NCI-H2196 (cell line): ENCODE measurements around the gene GRID1.

Experiments used
- DNase-seq: peaks from one replicate; lab custom pipeline; 2025; ENCODE audit not compliant: unreplicated experiment; lab: John Stamatoyannopoulos, UW

The GRID1 gene

DNA sequence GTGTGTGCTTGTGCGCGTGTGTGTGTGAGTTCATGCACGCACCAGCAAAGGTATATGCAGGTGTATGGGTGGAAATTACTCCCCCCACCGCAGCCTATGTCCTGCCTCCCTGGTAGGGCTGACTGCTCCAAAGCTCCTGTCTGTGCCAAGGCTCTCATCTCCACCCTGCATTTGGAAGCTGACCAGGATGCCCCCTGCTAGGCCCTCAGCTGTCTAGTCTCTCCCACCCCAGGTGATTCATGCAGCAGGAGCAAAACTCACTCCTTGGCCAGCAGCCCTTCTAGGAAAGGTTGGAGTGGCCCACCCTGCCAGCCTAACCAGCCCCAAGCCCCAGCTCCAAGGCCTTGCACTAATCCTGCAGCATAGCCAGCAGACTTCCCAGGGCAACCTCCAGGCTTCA lies 148.4 kb downstream of the GRID1 start:
- no peak for DNase-seq

DNA sequence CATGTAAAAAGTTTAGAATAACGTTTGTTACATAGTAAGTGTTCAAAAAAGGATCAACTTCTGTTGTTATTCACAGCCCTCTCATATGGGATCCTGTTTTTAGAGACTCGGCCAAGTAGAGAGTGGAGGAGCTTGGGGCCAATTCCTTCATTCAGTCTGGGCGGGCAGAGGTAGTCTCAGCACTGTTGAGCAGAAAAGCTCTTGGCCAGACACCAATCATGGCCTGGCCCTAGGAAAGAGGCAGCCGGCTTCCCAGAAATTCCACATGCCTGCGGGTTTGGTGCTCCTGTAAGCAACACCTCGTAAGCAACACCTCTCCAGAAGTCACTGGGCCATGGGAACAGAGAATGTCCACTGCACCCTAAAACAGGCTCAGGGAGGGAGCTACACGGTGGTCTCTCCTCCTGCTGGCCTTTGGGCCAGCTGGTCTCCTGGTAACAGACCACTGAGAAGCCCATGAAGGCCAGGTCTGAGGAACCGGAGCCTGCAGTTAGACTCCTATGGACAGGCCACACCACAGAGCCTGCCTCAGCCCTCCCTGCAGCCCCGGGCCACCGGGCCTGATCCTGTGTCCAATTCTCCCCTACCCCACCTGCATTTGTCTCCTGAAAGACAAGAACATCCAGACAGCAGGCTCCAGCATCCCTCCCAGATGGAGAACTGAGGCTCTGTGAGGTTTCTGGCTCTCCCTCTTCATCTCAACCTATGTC lies 149.1 kb downstream of the GRID1 start:
- no peak for DNase-seq

DNA sequence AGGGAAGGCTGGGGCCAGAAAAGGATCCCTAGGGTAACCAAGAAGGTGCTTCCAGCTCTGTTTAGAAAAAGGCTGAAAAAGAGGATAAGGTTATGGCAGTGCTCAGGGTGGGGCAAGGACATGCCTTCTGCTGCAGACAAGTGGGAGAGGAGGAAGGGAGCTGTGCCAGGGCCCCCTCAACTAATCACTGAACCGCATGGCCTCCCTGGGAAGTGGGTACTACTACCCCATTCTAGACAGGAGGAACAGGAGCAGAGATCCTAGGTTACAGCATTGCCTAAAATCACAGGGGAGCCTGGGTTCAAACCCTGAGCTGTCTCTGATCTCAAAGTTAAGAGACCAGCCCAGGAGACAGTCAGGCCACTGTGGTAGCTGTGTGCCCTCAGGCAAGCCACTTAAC lies 149.7 kb downstream of the GRID1 start:
- no peak for DNase-seq

DNA sequence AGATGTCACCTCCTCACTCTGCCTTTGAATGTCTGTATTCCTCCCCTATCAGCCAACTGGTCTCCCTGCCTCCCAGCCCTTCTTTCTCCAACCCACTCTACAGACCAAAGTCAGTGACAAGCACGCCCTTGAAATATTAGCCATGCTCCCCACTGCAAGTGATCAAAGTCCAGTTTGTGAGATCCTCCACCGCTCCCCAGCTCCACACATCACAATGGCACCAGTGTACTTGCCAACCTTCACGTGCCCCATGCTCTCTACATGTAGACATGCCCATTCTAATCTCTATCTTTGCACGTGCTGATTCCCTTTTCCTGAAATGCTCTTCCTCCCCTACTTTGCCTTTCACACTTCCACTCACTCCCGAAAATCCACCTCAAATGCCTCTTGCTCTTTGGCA lies 150.9 kb downstream of the GRID1 start:
- no peak for DNase-seq

DNA sequence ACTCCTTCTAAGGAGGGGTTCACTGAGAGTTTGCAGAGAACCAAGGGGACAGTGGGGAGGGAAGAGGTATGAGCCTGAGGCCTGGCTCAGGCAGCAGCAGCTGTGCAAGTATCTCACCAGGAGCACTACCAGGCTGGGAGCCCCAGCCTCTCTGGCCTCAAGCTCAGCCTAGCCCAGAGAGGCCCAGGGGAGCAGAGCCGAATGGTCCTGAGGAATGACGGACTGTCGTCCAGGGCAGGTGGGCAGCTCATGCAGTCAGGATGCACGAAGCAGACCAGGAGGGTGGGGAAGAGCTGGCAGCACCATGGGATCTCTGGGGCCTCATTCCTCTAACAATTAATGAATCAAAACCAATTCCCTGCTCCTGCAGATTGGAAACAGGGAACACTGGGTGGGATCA lies 151.5 kb downstream of the GRID1 start:
- no peak for DNase-seq

DNA sequence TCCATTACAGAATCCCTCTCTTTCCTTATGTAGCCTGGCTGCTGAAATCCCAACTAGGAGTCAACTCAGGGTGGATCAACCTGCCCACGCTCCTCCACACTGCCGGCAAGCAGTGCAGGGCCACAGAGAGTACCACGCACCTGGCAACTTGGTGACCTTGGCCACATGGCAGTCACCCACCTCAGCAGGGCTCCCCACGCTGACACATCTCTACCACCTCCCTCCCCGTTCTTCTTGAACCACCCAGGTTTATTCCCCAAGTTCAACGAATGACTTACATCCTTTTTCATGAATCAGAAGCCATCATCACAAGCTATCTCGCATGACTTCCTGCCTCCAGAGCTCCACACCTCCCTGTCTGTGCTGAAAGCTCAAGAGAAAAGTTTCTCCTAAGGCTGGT lies 153.4 kb downstream of the GRID1 start:
- no peak for DNase-seq

DNA sequence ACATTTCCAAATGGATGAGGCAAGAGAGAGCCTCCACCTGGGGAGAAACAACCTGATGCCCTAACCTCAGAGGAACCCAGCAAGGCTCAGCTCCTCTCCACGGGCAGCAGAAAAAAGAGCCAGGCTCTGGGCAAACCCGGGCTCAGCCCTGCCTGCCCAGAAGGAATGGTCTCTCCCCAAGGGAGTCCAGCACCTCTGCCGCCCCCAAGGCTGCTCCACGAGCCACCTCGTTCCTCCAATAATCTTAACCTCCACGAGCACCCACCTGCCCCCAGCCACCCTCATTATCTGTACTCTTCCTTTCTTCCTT lies 154.2 kb downstream of the GRID1 start:
- DNase-seq: no peak

DNA sequence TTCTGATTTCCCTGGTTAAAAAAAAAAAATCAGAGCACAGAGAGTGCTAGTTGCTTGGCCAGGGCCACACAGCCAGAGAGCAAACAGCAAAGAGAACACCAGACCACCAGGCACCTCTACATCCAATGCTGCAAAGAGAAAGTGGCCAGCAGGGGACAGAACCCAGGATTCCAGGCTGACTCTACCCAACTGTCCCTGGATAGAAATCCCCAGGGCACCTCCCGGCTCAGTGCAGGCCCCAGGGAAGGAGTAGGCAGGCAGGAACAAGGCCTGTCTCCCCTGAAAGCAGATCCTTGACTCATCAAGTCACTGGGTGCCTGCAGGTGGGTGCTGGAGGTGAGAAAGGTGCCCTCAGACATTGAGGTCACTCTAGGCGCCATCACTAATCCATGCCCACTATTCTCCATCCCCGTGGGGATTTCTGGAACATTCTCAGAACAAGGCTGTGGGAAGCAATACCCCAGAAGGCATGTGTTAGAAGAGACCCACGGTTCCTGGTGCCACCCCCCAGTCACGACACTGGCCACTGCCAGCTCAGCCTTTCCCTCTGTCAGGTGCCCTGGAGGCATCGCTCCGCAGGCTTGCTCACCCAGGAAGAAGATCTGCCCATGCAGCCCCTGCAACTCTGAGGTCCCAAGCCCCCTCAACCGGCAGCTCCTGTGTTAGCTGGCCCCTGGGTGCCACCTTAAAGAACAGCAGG lies 154.8 kb downstream of the GRID1 start:
- no peak for DNase-seq

DNA sequence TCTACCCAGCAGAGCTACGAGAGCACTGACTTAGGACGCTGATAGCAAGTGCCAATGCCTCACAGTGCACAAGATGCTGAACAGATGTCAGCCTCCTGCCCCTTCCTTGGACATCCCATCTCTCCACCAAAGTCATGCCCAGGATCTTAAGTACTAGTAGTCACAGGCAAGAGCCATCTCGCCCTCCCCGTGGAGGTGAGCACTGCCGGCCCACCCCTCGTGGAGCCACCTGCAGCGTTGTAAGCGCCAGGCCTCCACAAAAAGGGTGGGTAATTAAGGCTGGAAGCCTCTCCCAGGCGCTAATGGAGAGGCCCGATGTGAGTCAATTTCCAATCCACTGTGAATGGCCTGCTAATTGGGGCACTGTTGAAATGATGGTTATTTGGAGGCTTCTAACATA lies 156.2 kb downstream of the GRID1 start:
- no peak for DNase-seq

DNA sequence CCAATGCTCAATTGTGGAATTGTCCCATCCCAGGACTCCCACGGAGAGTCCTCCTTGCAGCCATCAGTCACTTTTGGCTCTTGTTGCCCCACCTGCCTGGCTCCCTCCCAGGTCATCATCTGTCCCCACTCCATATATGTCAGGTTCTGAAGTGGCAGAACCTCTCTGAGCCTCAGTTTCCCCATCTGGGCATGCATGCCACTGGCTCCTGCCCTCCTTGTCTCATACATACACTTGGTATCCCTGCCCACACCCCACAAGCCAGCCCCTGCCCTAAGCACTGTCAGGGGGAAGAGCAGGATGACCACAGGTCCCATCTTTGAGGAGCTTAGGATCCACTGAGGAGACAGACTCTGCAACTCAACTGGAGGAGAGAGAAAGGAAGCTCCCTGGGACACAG lies 156.9 kb downstream of the GRID1 start:
- no peak for DNase-seq

DNA sequence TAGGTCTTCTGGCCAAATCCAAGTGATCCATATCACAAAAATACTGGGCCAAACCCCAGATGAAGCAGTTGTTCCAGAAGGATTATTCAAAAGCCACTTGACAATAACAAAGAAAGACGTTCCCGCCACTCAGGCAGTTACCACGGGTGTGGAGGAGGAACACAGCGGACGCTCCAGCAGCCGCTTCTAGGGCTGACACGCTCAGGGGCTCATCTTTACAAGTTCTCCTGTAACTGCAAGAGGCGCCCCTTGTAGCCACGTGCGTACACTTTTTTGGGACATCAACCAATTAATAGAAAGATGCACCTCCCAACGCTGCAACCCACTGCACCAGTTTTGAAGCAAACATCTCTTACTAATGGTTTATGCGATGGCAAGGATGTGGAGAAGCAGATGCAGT lies 159.4 kb downstream of the GRID1 start:
- DNase-seq: no peak

DNA sequence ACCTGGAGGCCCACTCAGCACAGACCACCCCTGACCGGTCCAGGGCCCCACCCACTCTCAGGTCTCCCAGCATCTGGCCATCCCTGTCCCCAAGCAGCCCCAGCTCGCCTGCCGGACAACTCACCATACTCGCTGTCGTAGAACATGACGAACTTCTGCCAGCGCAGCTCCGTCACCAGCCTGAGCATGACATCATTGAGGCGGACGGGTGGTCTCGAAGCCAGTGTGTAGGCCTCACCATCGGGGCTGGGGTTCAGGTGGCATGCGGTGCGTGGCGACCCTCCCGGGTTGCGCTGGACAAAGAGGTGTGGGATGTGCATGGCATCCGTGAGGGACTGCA lies 160.4 kb downstream of the GRID1 start:
- DNase-seq: no peak

DNA sequence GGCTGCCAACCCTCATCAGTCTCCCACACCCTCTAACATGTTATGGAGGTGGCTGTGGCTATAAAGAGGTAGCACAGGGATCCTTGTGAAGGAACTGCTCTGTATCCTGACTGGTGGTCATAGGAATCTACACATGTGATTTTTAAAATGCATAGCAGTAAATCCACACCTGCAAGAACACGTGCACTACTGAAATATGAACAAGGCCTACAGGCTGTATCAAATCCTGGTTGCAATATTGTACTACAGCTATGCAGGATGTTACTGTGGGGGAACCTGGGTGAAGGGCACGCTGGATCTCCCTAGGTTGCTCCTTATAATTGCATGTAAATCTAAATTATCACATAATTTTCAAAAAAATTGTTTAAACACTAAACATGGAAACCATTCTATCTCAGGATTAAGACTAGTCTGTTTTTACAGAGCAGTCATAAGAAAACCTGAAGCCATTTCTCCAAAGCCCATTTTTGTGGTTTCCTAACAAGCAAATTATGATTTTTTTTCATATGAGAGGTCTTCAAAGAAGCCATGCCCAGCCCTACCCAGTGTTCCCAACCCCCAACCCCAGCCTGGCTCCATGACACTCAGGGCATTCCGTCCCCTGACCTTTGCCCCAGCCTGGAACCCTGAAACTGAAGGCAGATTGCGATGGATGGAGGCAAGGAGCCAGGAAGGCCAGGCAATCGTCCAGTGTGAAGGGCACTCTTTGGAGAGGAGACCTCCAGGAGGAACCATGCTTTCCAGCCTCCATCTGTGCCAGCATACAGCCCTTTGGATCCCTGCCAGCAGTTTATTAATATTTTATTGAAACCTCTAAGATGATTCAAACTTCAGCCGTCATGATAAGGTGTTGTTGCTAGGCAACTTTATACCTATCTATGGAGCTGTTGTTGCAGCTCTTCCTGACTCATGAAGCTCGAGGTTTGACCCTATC lies 161.0 kb downstream of the GRID1 start:
- DNase-seq: no peak

DNA sequence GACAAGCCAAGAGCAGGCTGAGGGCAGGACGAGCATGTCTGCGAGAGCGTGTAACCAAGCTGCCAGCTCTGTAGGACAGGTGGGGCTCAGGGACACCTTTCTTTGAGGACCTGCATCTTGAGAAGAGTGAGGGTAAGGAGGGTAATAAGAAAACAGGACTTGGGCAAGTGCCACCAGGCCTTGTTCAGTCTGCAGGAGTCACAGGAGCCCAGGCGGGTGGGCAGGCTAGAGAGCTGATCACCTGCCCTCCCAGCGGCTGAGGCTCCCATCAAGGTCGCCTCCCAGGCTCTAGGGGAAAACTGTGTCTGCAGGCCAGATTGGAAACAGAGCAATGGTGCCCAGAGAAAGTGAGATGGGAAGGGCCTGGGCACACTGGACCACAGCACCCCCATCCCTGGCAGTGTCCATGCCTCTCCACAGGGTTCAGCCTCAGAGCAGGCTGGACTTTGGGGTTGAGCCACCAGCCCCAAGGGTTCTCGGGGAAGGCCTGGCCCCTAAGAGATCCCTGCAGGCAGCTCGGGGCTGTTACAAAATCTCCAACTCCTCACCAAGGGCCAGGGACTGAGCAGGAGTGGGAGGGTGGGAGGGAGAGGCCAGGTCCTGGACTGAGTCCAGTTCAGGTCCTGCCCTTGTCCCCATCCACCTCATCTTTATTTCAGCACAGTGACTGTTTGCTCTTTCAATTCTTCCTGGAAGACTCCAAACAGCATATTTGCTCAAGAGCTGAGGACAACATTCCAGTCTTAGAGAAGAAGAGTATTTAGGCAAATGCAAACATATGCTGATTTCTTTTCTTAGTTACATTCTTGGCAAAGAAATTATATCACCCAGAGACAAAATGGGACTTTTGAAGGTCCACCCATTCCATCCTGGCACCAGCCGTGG lies 161.9 kb downstream of the GRID1 start:
- no peak for DNase-seq

DNA sequence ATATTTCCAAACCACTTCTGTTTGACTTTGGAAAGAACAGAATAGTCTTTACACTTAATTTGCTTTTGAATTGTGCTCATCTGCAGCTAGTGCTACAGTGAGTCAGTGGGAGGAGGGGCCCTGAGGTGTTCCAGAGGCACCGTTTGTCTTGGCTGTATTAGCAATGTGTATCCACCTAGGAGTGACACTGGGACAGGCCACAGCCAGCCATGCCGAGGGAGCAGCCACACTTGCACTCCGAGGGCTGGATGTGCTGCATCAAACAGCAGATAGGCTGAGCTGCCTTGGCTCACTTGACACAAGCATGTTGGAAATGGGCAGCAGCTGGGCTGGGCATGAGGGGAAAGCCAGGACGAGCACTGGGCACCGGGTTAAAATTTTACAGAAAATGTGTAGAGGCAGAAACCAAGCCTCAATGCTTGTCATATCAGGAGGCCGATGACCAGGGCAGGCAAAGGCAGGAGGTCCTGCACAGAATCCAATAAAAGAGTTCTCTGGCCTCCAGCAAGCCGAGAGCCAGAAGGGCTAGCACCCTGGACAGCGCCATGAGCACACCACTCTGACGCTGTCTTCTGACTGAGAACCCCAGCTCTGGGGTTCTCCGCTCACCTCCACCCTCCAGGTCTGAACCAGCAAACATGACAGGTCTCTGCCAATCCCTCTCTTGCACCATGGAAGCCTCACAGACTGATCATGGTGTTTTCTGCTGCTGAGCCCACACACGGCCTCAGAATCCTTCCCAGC lies 163.3 kb downstream of the GRID1 start:
- no peak for DNase-seq

DNA sequence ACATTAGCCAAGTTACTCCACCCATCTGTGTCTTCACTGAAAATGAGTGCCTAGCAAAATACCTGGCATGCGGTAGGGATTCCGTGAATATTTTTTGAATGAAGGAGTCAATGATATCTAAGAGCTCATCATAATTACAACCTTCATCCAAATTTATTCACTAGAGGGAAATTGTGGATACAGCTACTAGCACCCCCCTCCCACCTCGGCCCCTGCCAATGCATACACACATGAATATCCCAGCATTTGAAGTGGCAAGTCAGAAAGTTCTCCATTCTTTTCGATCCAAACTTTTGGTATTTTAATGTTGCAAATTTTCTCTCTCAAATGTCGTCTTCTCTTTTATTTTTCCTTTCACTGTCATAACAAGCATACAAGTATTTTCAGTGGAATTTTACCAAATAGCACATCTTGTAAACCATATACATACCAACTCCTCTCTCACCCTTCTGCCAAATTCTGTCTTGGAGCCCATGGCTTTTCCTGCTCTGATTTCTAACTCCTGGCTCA lies 164.3 kb downstream of the GRID1 start:
- no peak for DNase-seq

DNA sequence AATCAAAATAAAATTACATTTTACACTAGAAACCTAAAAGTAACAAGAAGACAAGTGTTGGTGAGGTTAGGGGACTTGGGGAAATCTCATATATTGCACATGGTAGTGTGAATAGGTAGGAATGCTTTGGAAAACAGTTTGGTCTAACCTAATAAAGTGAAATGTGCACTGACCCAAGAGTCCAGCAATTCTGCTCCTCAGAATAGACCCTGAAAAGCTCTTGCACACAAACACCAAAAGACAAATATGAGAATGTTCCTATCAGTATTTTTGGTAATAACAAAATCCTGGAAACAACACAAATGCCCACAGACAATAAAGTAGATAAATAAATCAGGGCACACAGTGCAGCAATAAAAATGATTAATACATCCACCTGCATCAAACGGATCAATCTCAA lies 165.7 kb downstream of the GRID1 start:
- DNase-seq: no peak

DNA sequence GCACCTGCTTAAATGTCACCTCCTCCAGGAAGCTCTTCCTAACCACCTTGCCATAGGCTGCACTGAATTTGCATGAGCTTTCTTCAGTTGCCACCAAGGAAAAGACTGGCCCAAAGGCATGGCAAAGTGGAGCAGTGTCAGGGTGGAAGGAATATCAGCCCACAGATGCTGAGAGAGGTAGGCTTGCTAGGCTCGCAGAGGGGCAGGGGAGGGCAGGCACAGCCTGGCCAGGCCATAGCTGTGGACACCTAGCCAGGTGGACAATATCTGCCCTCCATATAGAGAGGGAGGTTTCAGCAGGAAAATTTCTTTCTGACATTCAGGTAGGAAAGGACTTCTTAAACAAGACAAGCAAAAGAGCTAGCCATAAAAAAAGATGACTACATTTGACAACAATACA lies 166.3 kb downstream of the GRID1 start:
- no peak for DNase-seq

DNA sequence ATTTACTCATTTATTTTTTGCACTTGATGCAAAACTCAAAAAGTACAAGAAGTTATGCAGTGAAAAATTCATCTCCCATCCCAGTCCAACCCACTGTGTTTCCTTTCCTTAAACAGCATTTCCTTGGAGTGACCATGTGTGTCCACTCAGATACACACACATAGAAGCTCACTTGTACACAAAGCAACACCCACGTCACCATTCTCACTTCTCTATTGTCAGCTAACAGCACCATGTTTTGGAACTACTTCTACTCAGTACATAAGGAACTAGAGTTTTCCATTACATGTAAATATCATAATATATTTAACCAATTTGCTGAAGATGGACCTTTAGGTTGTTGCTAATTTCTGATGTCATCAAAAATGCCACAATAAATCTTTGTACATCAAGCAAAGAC lies 167.6 kb downstream of the GRID1 start:
- DNase-seq: no peak

DNA sequence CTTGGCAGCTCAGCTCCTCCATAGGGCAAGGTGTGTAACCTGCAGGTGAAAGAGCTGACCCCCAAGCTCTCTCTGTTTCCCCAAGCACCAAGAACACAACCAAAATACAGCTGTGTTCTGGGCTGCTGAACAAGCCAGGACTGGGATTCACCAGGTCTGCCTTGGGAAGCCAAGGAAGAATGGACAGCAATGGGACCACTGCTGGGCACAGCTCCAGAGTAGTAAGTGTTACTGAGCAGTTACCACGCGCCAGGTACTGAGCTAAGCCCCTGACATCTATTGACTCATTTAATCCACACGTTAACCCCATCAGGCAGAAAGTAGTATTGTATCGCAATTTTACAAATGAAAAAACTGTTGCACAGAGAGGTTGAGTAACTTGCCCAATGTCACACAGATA lies 168.3 kb downstream of the GRID1 start:
- DNase-seq: no peak
